Measurements from ENCODE around the gene GALNT18.

Gene GALNT18

DNA sequence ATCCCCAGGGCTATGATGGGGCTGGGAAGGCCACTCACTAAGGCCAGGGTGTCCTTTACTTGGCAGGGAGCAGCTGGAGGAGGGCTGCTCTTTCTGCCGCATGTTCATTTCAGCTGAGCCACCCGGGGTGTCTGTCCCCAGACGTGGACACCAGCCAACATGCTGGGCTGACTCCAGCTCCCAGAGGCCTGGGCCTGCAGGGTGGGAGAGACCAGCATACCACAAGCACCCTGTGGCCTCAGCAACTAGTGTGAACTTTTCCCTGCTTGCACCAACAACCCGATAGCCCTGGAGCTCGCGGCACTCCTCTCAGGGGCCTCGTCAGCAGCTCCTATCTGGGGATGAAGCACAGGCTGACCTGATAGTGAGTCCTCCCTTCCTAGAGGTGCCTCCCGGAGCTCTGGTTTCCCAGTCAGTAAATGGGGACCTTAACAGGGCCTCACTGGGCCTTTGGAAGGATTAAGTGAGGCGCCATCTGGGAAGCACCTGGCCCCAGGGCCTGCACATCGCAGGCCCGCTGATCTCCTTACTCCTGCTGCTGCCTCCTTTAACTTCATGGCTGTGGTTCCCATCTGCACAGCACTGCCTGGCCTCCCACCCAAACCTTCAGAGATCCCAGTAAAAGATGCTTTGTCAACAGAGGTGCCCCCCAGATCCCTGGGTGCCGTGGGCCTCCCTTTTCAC is 83.4 kb downstream of the GALNT18 start:
- Histone ChIP-seq H3K27ac (ENCODE audit: low read depth, low read length) (no peak overlapping the region), H3K9me3 (ENCODE audit: insufficient read depth, low read depth, low read length) (no peaks in the 10 kb centered on the region), H3K4me1 (ENCODE audit: insufficient read depth, low read length) (no peaks in the 10 kb centered on the region), H3K4me3 (ENCODE audit: low read length) (no peak overlapping the region), H3K36me3 (ENCODE audit: insufficient read depth, low read length) (no peaks in the 10 kb centered on the region), H3K9ac (ENCODE audit: low read depth, low read length) (no peak overlapping the region), H3K27me3 (ENCODE audit: insufficient read depth, low read length) (no peaks in the 10 kb centered on the region)
- WGBS = 91% methylated on average over 12 of the region's 12 CpGs

DNA sequence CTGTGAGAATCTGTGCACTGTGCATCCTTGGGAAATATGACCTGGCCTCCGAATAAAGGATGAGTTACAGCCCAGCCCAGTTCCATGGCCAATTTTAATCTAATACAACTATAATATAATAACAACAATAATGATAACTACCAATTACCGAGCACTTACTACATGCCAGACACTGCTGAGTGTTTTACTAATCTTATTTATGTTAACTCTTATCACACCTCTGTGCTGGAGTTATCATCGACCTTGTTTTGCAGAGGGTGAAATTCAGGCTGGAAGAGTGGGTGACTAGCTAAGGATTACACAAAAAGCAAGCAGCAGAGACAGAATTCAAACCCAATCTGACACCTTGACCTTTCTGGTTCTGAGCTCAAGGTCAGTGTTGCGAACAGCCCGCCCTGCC is 83.9 kb downstream of the GALNT18 start:
- Histone ChIP-seq H3K27me3 (ENCODE audit: insufficient read depth, low read length) (no peaks in the 10 kb centered on the region), H3K9me3 (ENCODE audit: insufficient read depth, low read depth, low read length) (no peaks in the 10 kb centered on the region), H3K27ac (ENCODE audit: low read depth, low read length) (no peak overlapping the region), H3K36me3 (ENCODE audit: insufficient read depth, low read length) (no peaks in the 10 kb centered on the region), H3K4me1 (ENCODE audit: insufficient read depth, low read length) (no peaks in the 10 kb centered on the region), H3K9ac (ENCODE audit: low read depth, low read length) (no peak overlapping the region), H3K4me3 (ENCODE audit: low read length) (no peak overlapping the region)
- 94% methylated on average over 5 of the region's 5 CpGs for WGBS

GRCh38 chr11:11537372-11537771 is 84.4 kb downstream of the GALNT18 start:
- no peak overlapping the region for H3K4me3 ChIP-seq (ENCODE audit: low read length)
- H3K9me3 ChIP-seq (ENCODE audit: insufficient read depth, low read depth, low read length) = no peaks in the 10 kb centered on the region
- no peaks in the 10 kb centered on the region for H3K36me3 ChIP-seq (ENCODE audit: insufficient read depth, low read length)
- H3K9ac ChIP-seq (ENCODE audit: low read depth, low read length) = no peak overlapping the region
- H3K27me3 ChIP-seq (ENCODE audit: insufficient read depth, low read length) = no peaks in the 10 kb centered on the region
- WGBS = 63% methylated on average over 2 of the region's 2 CpGs
- H3K27ac ChIP-seq (ENCODE audit: low read depth, low read length) = no peak overlapping the region
- H3K4me1 ChIP-seq (ENCODE audit: insufficient read depth, low read length) = no peaks in the 10 kb centered on the region

GRCh38 chr11:11536650-11537049 is 85.2 kb downstream of the GALNT18 start:
- no peaks in the 10 kb centered on the region for H3K36me3 ChIP-seq (ENCODE audit: insufficient read depth, low read length)
- WGBS = 93% methylated on average over 3 of the region's 3 CpGs

DNA sequence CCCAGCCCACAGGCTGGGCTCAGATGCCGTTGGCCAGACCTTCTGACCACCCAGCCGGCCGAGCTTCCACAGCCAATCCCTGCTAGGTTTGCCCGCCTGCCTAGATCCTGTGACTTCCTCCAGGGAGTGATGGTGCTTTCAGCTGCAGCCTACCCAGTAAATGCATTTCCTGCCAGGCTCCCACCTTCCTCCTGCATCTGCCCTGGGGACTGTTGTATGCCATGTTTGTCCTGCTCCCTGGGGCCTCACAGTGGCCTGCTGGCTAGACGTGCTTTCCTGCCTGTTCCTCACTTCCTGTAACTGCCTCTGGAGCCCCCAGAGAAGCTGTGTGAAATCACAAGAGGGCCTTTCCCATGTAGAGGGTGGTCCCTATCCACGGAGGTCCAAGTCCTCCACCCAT is 86.2 kb downstream of the GALNT18 start:
- Histone ChIP-seq H3K27me3 (ENCODE audit: insufficient read depth, low read length) (no peaks in the 10 kb centered on the region), H3K4me3 (ENCODE audit: low read length) (no peak overlapping the region), H3K9ac (ENCODE audit: low read depth, low read length) (no peak overlapping the region), H3K4me1 (ENCODE audit: insufficient read depth, low read length) (no peaks in the 10 kb centered on the region), H3K9me3 (ENCODE audit: insufficient read depth, low read depth, low read length) (no peaks in the 10 kb centered on the region), H3K27ac (ENCODE audit: low read depth, low read length) (no peak overlapping the region), H3K36me3 (ENCODE audit: insufficient read depth, low read length) (no peaks in the 10 kb centered on the region)
- 87% methylated on average over 6 of the region's 6 CpGs for whole genome bisulfite sequencing

More at GRCh38 chr11:11536650-11537049, 85.2 kb downstream of the GALNT18 start:
- H3K9ac ChIP-seq (ENCODE audit: low read depth, low read length) = no peak overlapping the region
- H3K9me3 ChIP-seq (ENCODE audit: insufficient read depth, low read depth, low read length) = no peaks in the 10 kb centered on the region
- H3K27me3 ChIP-seq (ENCODE audit: insufficient read depth, low read length) = no peaks in the 10 kb centered on the region
- H3K4me3 ChIP-seq (ENCODE audit: low read length) = no peak overlapping the region
- no peaks in the 10 kb centered on the region for H3K4me1 ChIP-seq (ENCODE audit: insufficient read depth, low read length)
- no peak overlapping the region for H3K27ac ChIP-seq (ENCODE audit: low read depth, low read length)

- Histone ChIP-seq H3K9me3 (ENCODE audit: insufficient read depth, low read depth, low read length) (no peaks in the 10 kb centered on the region), H3K4me3 (ENCODE audit: low read length) (no peak overlapping the region), H3K4me1 (ENCODE audit: insufficient read depth, low read length) (no peaks in the 10 kb centered on the region), H3K9ac (ENCODE audit: low read depth, low read length) (no peak overlapping the region), H3K27ac (ENCODE audit: low read depth, low read length) (no peak overlapping the region), H3K36me3 (ENCODE audit: insufficient read depth, low read length) (no peaks in the 10 kb centered on the region), H3K27me3 (ENCODE audit: insufficient read depth, low read length) (no peaks in the 10 kb centered on the region)
- 91% methylated on average over 4 of the region's 4 CpGs for WGBS
Observed at GRCh38 chr11:11534981-11535380, 86.8 kb downstream of the GALNT18 start.

GRCh38 chr11:11533751-11534150 is 88.1 kb downstream of the GALNT18 start:
- H3K36me3 ChIP-seq (ENCODE audit: insufficient read depth, low read length) = no peaks in the 10 kb centered on the region
- no peak overlapping the region for H3K9ac ChIP-seq (ENCODE audit: low read depth, low read length)
- H3K4me1 ChIP-seq (ENCODE audit: insufficient read depth, low read length) = no peaks in the 10 kb centered on the region
- no peak overlapping the region for H3K27ac ChIP-seq (ENCODE audit: low read depth, low read length)
- H3K27me3 ChIP-seq (ENCODE audit: insufficient read depth, low read length) = no peaks in the 10 kb centered on the region
- 96% methylated on average over 7 of the region's 7 CpGs for WGBS
- no peaks in the 10 kb centered on the region for H3K9me3 ChIP-seq (ENCODE audit: insufficient read depth, low read depth, low read length)
- no peak overlapping the region for H3K4me3 ChIP-seq (ENCODE audit: low read length)

DNA sequence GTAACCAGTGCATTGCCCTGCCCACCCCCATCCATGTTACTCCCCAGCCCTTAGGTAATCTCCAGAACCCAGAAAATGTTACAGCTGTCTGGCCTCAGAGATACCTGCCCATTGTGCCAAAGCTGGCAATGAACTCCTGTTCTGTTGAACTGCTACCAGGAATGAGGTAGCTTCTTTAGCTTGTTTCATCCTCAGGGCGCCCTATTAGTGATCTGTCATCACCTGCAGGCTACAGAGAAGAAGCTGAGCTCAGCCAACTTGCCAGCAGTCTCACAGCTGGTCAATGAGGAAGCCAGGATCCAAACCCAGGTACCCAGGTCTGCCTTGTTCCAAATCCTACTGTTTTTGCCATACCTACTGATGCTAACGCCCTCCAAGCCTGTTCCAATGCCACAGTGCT is 88.7 kb downstream of the GALNT18 start:
- no peak overlapping the region for H3K4me3 ChIP-seq (ENCODE audit: low read length)
- 89% methylated on average over 2 of the region's 2 CpGs for WGBS
- H3K27ac ChIP-seq (ENCODE audit: low read depth, low read length) = no peak overlapping the region
- H3K9ac ChIP-seq (ENCODE audit: low read depth, low read length) = no peak overlapping the region
- no peaks in the 10 kb centered on the region for H3K36me3 ChIP-seq (ENCODE audit: insufficient read depth, low read length)
- no peaks in the 10 kb centered on the region for H3K4me1 ChIP-seq (ENCODE audit: insufficient read depth, low read length)
- H3K9me3 ChIP-seq (ENCODE audit: insufficient read depth, low read depth, low read length) = no peaks in the 10 kb centered on the region
- H3K27me3 ChIP-seq (ENCODE audit: insufficient read depth, low read length) = no peaks in the 10 kb centered on the region

GRCh38 chr11:11532574-11532973 is 89.2 kb downstream of the GALNT18 start:
- no peaks in the 10 kb centered on the region for H3K4me1 ChIP-seq (ENCODE audit: insufficient read depth, low read length)
- H3K9me3 ChIP-seq (ENCODE audit: insufficient read depth, low read depth, low read length) = no peaks in the 10 kb centered on the region
- no peak overlapping the region for H3K9ac ChIP-seq (ENCODE audit: low read depth, low read length)
- no peak overlapping the region for H3K4me3 ChIP-seq (ENCODE audit: low read length)
- no peaks in the 10 kb centered on the region for H3K36me3 ChIP-seq (ENCODE audit: insufficient read depth, low read length)
- 98% methylated on average over 2 of the region's 2 CpGs for WGBS
- no peaks in the 10 kb centered on the region for H3K27me3 ChIP-seq (ENCODE audit: insufficient read depth, low read length)
- no peak overlapping the region for H3K27ac ChIP-seq (ENCODE audit: low read depth, low read length)

DNA sequence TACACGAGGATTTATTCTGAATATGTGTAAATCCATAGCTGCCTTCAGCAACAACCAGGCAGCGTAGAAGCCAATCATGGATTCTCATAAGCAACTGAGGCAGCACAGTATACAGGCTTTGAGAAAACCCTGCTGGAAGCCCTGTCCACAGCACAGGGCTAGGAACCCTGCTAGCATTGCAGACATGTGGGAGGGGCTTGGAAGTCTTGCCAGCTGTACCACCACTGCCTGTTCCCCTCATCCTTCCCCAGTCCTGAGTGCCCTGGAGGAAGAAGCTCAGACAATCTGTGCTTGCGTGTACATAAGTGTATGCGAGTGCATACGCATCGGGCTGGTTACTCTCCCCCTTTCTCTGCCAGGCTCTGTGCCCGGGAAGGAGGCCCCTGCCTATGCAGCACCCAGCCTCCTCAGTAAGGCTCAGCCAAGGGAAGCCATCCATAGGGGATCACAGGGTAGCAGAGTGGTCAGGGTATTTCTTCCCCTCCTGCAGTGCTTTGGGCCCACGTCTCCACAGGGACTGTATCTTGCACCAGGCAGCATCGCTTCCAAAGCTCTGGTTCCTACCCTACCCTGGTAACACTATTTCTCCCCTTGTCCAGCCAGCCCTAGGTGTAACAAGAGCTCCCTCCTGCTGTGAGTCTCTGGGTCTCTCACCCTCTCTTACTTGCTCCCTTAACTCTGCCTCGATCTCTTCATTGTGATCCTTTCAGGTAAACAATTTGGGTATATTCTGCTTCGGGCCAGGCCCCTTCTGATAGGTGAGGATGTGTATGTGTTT is 90.5 kb downstream of the GALNT18 start:
- H3K9ac ChIP-seq (ENCODE audit: low read depth, low read length) = no peak overlapping the region

GRCh38 chr11:11528986-11529385 is 92.8 kb downstream of the GALNT18 start:
- Histone ChIP-seq H3K4me1 (ENCODE audit: insufficient read depth, low read length) (no peaks in the 10 kb centered on the region), H3K27ac (ENCODE audit: low read depth, low read length) (no peak overlapping the region), H3K27me3 (ENCODE audit: insufficient read depth, low read length) (no peaks in the 10 kb centered on the region), H3K36me3 (ENCODE audit: insufficient read depth, low read length) (no peaks in the 10 kb centered on the region), H3K4me3 (ENCODE audit: low read length) (no peak overlapping the region), H3K9me3 (ENCODE audit: insufficient read depth, low read depth, low read length) (no peaks in the 10 kb centered on the region), H3K9ac (ENCODE audit: low read depth, low read length) (no peak overlapping the region)
- 45% methylated on average over 1 of the region's 1 CpG for WGBS

More for the DNA sequence above, 90.5 kb downstream of the GALNT18 start:
- H3K9me3 ChIP-seq (ENCODE audit: insufficient read depth, low read depth, low read length) = no peaks in the 10 kb centered on the region
- H3K27ac ChIP-seq (ENCODE audit: low read depth, low read length) = no peak overlapping the region
- no peaks in the 10 kb centered on the region for H3K4me1 ChIP-seq (ENCODE audit: insufficient read depth, low read length)
- WGBS = 88% methylated on average over 11 of the region's 11 CpGs
- H3K4me3 ChIP-seq (ENCODE audit: low read length) = no peak overlapping the region
- H3K36me3 ChIP-seq (ENCODE audit: insufficient read depth, low read length) = no peaks in the 10 kb centered on the region
- H3K27me3 ChIP-seq (ENCODE audit: insufficient read depth, low read length) = no peaks in the 10 kb centered on the region
